ENCODE data around the gene IMPG2.

DNA sequence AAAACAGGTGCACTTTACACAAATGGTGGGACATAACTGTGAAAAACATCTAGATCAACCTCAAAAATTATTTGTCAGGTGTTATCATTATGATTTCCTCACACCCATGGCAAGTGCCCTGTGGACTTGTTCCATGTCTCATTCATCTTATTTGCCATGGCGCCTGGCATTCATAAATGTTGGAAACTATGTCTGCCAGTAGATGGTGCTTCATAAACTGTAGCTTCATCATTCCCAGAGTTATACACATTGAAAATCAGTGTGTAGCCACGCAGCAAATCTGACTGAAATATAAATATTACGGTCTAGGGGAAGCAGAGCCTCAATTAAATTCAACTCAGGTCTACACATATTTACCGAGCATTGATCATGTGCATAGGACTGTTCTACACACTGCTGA, 90.7 kb downstream of the IMPG2 start:
- no peak for TF ChIP-seq POLR2A (IDR thresholded peaks at IDR 0.05)
- TF ChIP-seq, protein P1, sequence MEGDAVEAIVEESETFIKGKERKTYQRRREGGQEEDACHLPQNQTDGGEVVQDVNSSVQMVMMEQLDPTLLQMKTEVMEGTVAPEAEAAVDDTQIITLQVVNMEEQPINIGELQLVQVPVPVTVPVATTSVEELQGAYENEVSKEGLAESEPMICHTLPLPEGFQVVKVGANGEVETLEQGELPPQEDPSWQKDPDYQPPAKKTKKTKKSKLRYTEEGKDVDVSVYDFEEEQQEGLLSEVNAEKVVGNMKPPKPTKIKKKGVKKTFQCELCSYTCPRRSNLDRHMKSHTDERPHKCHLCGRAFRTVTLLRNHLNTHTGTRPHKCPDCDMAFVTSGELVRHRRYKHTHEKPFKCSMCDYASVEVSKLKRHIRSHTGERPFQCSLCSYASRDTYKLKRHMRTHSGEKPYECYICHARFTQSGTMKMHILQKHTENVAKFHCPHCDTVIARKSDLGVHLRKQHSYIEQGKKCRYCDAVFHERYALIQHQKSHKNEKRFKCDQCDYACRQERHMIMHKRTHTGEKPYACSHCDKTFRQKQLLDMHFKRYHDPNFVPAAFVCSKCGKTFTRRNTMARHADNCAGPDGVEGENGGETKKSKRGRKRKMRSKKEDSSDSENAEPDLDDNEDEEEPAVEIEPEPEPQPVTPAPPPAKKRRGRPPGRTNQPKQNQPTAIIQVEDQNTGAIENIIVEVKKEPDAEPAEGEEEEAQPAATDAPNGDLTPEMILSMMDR (IDR thresholded peaks at IDR 0.05) = no peak

All from uterus (tissue), 2 donors.